WTC11 (cell line): ENCODE measurements around the gene CYP8B1. TPM values are rescaled to one million over a fixed set of nuclear protein-coding genes. Genes with fewer than 3 reads are reported as not detected.

ENCODE experiments used
- ATAC-seq: fragments of 200-7000 bp; cut with Tn5 transposase; 2 replicates; pipeline ENCODE4 v1.10.0; 2021; ENCODE audit warnings: mild to moderate bottlenecking, moderate library complexity
- CTCF ChIA-PET: fragments of 300-600 bp; sonication (Branson Sonifier 250); formaldehyde crosslinking; loops from one replicate; lab custom pipeline; 2021; ENCODE audit warnings: antibody characterized with exemption; lab: Charles Lee
- POLR2A ChIA-PET: fragments of 350-600 bp; sonication (Branson Sonifier 250); formaldehyde crosslinking; loops from one replicate; lab custom pipeline; 2021; ENCODE audit warnings: antibody characterized with exemption; lab: Charles Lee
- DNase-seq: peaks from one replicate; pipeline ENCODE4 v3.0.0; 2021; ENCODE audit warnings: low spot score
- H3K27ac Mint-ChIP-seq: 2 replicates; pipeline ENCODE4 v1.8.0; 2021; ENCODE audit warnings: mixed read lengths
- H3K27me3 Mint-ChIP-seq: 2 replicates; pipeline ENCODE4 v1.8.0; 2021; ENCODE audit warnings: low read depth, mild to moderate bottlenecking, moderate library complexity, mixed read lengths
- H3K36me3 Mint-ChIP-seq: 2 replicates; pipeline ENCODE4 v1.8.0; 2021; ENCODE audit warnings: mixed read lengths
- H3K4me1 Mint-ChIP-seq: 2 replicates; pipeline ENCODE4 v1.8.0; 2022; ENCODE audit warnings: mixed read lengths
- H3K4me3 Mint-ChIP-seq: 2 replicates; pipeline ENCODE4 v1.8.0; 2021; ENCODE audit warnings: mild to moderate bottlenecking, moderate library complexity, mixed read lengths
- H3K9me3 Mint-ChIP-seq: 2 replicates; pipeline ENCODE4 v1.8.0; 2021; ENCODE audit warnings: mixed read lengths
- AFF4 ChIP-seq: sonication (generic); formaldehyde crosslinking; IDR thresholded peaks from 2 replicates; pipeline ENCODE4 v1.8.1; 2023; ENCODE audit warnings: mild to moderate bottlenecking, missing genetic modification reagents, borderline replicate concordance
- AR ChIP-seq: fragments of 250-450 bp; sonication (Bioruptor Pico); IDR thresholded peaks from 2 replicates; pipeline ENCODE4 v1.9.0; 2021; ENCODE audit warnings: mild to moderate bottlenecking
- CTCF ChIP-seq: fragments of 200-600 bp; IDR thresholded peaks from 2 replicates; pipeline ENCODE4 v1.8.0; 2022; ENCODE audit warnings: antibody characterized with exemption
- NFE2L1 ChIP-seq: sonication (generic); formaldehyde crosslinking; IDR thresholded peaks from 2 replicates; pipeline ENCODE4 v1.8.1; 2023; ENCODE audit warnings: missing genetic modification reagents
- NR3C1 ChIP-seq: sonication (generic); formaldehyde crosslinking; conservative IDR thresholded peaks from 2 replicates; pipeline ENCODE4 v1.8.1; 2023; ENCODE audit warnings: low read depth, mild to moderate bottlenecking, missing genetic modification reagents
- PRRX2 ChIP-seq: fragments of 250-450 bp; sonication (Bioruptor Pico); IDR thresholded peaks from 2 replicates; pipeline ENCODE4 v1.8.0; 2021; ENCODE audit warnings: mild to moderate bottlenecking
- TEAD1 ChIP-seq: sonication (generic); formaldehyde crosslinking; IDR thresholded peaks from 2 replicates; pipeline ENCODE4 v1.8.0; 2022; ENCODE audit warnings: mild to moderate bottlenecking, missing genetic modification reagents
- ZBTB43 ChIP-seq: sonication (generic); formaldehyde crosslinking; IDR thresholded peaks from 2 replicates; pipeline ENCODE4 v1.8.1; 2023; ENCODE audit warnings: mild to moderate bottlenecking, missing genetic modification reagents
- ZNF232 ChIP-seq: sonication (generic); formaldehyde crosslinking; IDR thresholded peaks from 2 replicates; pipeline ENCODE4 v1.8.0; 2022; ENCODE audit warnings: mild to moderate bottlenecking, missing genetic modification reagents
- ZNF281 ChIP-seq: sonication (generic); formaldehyde crosslinking; IDR thresholded peaks from 2 replicates; pipeline ENCODE4 v1.8.0; 2023; ENCODE audit warnings: mild to moderate bottlenecking, missing genetic modification reagents
- ZNF317 ChIP-seq: sonication (generic); formaldehyde crosslinking; IDR thresholded peaks from 2 replicates; pipeline ENCODE4 v1.8.1; 2023; ENCODE audit warnings: low read depth, mild to moderate bottlenecking, moderate library complexity, missing genetic modification reagents, borderline replicate concordance
- ZNF425 ChIP-seq: fragments of 250-450 bp; sonication (Bioruptor Pico); conservative IDR thresholded peaks from 2 replicates; pipeline ENCODE4 v1.9.0; 2021; ENCODE audit warnings: mild to moderate bottlenecking
- total RNA-seq: library from RNA; stranded (reverse); gene quantifications from 3 replicates; pipeline ENCODE4 v1.2.3, GENCODE V29; 2021

CYP8B1 gene
- total RNA-seq, 1 experiment from 2014 or later, result 0.13 TPM

GRCh38 chr3:42873221-42873982 is 2.3 kb downstream of the CYP8B1 start (continued):
- no peak for TF ChIP-seq AR
- no peak for TF ChIP-seq NR3C1 (CRISPR knock-in tag)
- TF ChIP-seq AFF4, result no peak

GRCh38 chr3:42872718-42873117 is 3.0 kb downstream of the CYP8B1 start:
- no peak overlapping the region for H3K4me3 Mint-ChIP-seq
- peaks cover 4% of the 10 kb centered on the region for H3K27me3 Mint-ChIP-seq
- no peak for ATAC-seq
- no peak for TF ChIP-seq ZNF425
- no peak for TF ChIP-seq NR3C1 (CRISPR knock-in tag)
- no peaks in the 10 kb centered on the region for H3K9me3 Mint-ChIP-seq
- no peak for DNase-seq
- H3K4me1 Mint-ChIP-seq, result no peaks in the 10 kb centered on the region
- H3K27ac Mint-ChIP-seq, result no peak overlapping the region
- CTCF ChIA-PET, result interaction anchor here (2.2 to 2.6 kb wide), 2 partner anchors 8 to 42 kb away, joined by 10 to 12 read pairs; no protein-coding TSS in a partner anchor
- H3K36me3 Mint-ChIP-seq, result no peaks in the 10 kb centered on the region
- POLR2A ChIA-PET, result no interaction called here

- H3K27me3 Mint-ChIP-seq, result peaks cover 4% of the 10 kb centered on the region
- ChIA-PET POLR2A (no interaction called here), CTCF (interaction anchor here (1.1 to 2.6 kb wide), 3 partner anchors 9 to 41 kb away, joined by 3 to 12 read pairs (median 10); no protein-coding TSS in a partner anchor)
- no peak overlapping the region for H3K4me3 Mint-ChIP-seq
- no peak for ATAC-seq
- H3K4me1 Mint-ChIP-seq, result no peaks in the 10 kb centered on the region
- DNase-seq, result no peak
- H3K9me3 Mint-ChIP-seq, result no peaks in the 10 kb centered on the region
- no peak overlapping the region for H3K27ac Mint-ChIP-seq
- no peaks in the 10 kb centered on the region for H3K36me3 Mint-ChIP-seq
- TF ChIP-seq ZBTB43 (CRISPR knock-in tag), result no peak
- no peak for TF ChIP-seq NFE2L1 (CRISPR knock-in tag)
- no peak for TF ChIP-seq PRRX2
- no peak for TF ChIP-seq TEAD1 (CRISPR knock-in tag)
- TF ChIP-seq ZNF317 (CRISPR knock-in tag), result no peak
- no peak for TF ChIP-seq ZNF232 (CRISPR knock-in tag)
- TF ChIP-seq AR, result no peak
- no peak for TF ChIP-seq ZNF281
- TF ChIP-seq CTCF, result no peak
Measured at GRCh38 chr3:42871592-42872196, 4.0 kb downstream of the CYP8B1 start.
